GM12891 (cell line): ENCODE data around the gene DOCK2.

Source experiments
- POLR2A ChIP-seq: IDR thresholded peaks from 2 replicates; pipeline ENCODE4 v1.6.1; 2011; ENCODE audit warnings: low read depth, low read length, control low read depth
- POLR2AphosphoS5 ChIP-seq: IDR thresholded peaks from 2 replicates; pipeline ENCODE4 v1.6.1; 2011; ENCODE audit warnings: low read depth, low read length, control low read depth
- TAF1 ChIP-seq: IDR thresholded peaks from 2 replicates; pipeline ENCODE4 v1.6.1; 2011; ENCODE audit warnings: low read depth, low read length, control low read depth

DNA sequence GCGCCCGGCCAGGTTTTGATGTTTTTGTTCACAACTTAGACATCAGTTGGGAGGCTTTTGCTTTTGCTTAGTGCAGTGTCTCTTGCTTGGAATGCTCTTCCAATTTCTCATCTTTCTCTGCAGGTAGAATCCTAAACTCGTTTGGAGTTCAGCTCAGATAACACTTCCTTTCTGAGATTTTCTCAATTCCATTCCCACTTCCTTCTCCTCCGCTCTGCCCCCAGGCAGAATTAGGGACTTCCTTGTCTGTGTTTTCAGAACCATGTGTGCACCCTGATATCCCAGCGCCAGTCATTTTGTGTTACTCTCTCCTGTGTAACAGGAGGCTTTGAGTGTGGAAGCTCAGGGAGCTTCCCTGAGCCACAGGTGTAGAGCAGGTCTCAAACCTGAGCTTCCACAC lies 172.2 kb downstream of the DOCK2 start:
- TF ChIP-seq TAF1 (no peak), POLR2A (no peak), POLR2AphosphoS5 (no peak)
